A204.1 (cell line): Measurements from ENCODE around the gene SCARB1.

ENCODE experiments used
- FAIRE-seq: peaks from 2 replicates; lab custom pipeline; 2012; peaks lifted over from hg19 to GRCh38; lab: Jason Lieb, UNC

SCARB1 gene

GRCh38 chr12:124796303-124796960 lies 67.2 kb downstream of the SCARB1 start:
- FAIRE-seq: no peak

GRCh38 chr12:124795081-124795948 lies 68.3 kb downstream of the SCARB1 start:
- no peak for FAIRE-seq

DNA sequence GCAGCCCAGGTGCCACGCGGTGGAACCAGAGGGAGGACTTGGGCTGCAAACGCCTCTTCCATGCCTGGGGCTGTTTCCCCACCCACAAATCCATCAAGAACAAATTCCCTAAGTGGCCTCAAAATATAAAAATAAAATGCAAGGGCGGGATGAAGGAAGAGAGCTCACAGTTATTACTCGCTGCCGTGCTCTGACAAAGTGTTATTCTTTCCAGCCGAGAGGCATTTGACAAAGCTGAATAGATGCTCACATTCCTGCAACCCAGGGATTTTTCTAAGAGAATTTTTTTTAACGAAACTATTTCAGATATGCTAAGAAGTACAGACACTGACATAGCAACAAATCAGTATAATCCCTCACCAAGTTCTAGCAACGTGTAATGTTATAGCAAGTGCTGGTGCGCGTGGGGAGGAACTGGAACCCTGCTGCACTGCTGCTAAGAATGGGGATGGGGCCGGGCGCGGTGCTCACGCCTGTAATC lies 70.7 kb downstream of the SCARB1 start:
- no peak for FAIRE-seq

DNA sequence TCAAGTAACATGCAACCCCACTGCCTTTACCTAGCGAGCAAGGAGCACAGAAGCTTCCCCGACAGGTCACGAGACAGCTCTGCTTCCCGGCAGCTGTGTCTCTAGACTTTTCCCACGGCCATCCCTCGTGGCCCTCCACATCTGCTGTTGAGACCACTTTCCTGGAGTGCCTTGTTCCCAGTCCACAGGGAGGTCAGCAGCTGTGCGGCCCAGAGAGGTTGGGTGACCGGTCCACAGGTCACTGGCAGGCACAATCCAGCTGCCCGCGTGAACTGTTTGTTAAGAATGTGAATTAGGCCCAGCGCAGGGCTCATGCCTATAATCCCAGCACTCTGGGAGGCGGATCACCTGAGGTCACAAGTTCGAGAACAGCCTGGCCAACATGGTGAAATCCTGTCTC lies 71.5 kb downstream of the SCARB1 start:
- no peak for FAIRE-seq

DNA sequence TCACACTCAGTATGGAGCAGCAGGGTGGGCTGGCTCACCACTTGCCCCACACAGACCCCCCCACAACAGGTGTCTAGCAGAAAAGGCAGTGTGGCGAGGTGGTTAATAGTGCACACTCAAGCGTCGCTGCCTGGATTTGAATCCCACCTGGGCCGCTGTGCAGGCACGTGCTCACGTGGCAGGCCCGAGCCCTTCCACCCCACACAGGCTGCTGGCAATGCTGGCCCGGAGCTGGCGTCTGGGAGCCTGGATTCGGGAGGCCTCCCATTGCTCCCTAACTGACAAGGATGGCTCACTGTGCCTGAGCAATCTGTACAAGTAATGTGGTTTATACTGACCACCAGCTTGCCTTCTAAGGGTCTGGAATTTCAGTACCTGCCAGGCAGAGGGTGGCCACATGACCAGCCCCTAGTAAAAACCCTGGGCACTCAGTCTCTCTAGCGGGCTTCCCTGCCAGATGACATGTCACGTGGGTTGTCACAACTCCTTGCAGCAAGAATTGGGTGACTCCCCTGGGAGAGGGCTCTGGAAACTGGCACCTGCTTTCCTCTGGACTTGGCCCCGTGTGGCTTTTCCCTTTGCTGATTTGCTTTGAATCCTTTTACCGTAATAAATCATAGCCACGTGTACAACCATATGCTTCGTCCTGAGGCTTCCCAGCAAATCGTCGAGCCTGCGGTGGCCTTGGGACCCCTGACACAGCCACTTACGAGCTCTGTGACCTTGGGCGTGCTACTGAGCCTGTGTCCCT lies 72.8 kb downstream of the SCARB1 start:
- no peak for FAIRE-seq

- no peak for FAIRE-seq
Measured at GRCh38 chr12:124788936-124789555, 74.6 kb downstream of the SCARB1 start.

DNA sequence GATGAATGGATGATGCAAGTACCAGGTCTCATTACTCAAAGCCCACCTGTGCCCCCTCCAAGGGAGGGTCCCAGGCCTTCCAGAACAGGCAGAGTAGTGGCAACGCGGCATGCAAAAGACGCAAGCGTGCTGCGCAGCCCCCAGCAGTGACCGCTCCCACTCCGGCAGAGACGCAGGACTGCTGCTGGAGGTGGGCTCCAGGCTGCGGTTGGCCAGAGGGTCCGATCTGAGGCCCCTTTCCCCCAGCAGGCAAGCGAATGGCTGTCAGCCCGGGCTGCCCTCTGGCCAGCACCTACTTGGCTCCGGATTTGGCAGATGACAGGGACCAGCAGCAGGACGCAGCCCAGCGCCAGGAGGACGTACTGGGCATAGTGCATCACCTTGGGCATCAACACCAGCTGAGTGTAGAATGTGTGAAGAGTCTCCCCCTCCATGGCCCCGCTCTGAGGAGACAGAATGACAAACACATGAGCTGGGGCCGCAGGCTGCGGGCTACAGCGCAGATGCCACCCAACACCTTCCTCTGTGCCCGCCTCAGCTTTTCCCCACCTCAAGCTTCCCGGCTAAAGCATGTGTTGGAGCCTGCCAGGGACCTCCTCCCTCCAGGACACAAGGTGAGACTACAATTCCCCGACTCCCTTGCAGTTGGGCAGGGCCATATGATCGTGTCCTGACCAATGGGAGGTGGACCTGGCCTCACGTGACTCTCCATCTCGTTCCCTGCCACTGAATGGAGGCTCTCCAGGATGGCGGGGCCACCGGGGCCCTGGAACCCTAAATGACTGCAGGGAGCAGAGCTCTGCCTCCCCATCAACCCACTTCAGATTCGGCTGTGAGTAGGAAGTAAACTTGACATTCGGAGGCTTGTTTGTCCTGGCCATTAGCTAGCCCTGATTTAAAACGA lies 77.4 kb downstream of the SCARB1 start:
- FAIRE-seq: no peak

DNA sequence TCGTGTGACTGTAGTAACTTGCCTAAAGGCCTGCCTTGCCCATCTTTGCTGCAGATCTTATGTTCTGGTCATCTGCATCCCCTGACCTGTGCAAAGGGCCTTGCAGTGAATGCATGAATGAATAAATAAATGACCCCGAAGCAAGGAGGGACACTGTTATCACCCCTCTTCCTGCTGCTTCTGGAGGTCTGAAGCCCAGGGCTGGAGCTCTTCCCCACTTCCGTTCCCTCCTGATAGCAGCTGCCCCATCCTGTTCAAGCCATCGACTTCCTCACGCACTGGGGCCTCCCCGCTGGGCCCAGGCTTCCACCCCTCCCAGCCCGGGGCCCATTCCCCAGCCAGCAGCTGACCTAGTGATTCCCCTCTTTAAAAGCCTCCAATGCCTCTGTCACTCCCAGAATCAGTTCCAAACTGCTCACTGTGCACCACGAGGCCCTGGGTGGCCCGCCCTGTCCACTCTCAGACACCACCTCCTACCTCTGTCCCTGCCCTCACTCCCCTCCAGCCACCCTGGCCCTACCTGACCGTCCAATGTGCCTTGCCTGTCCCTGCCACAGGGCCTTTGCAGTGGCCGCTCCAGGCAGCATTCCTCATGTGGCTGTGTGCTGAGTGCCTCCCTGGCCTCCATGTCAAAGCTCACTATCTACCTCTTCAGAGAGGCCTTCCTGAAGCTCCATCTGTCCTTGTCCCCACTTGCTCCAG lies 78.6 kb downstream of the SCARB1 start:
- FAIRE-seq: no peak

- FAIRE-seq: no peak
Measured at GRCh38 chr12:124783087-124783486, 80.6 kb downstream of the SCARB1 start.

GRCh38 chr12:124782132-124782531 lies 81.5 kb downstream of the SCARB1 start:
- no peak for FAIRE-seq

GRCh38 chr12:124780752-124781685 lies 82.6 kb downstream of the SCARB1 start:
- FAIRE-seq: no peak

DNA sequence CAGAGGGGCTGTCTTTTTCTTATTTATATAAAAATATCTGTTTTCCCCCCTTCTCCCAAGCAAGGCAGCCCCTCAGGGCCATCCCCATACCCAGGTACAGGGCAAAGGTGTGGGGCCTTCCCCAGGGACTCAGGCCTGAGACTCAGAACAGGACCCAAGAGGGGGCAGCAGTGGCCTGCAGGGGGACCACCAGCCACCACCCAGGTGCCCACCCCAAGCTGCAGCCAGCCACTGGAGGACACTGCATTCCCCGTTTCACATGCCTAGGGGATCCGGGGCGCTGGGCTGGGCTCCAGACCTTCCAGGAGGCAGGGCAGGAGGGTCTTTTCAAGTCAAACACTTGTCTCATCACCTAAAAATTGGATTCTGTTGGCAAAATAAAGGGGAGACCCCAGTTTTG lies 83.3 kb downstream of the SCARB1 start:
- FAIRE-seq: no peak

DNA sequence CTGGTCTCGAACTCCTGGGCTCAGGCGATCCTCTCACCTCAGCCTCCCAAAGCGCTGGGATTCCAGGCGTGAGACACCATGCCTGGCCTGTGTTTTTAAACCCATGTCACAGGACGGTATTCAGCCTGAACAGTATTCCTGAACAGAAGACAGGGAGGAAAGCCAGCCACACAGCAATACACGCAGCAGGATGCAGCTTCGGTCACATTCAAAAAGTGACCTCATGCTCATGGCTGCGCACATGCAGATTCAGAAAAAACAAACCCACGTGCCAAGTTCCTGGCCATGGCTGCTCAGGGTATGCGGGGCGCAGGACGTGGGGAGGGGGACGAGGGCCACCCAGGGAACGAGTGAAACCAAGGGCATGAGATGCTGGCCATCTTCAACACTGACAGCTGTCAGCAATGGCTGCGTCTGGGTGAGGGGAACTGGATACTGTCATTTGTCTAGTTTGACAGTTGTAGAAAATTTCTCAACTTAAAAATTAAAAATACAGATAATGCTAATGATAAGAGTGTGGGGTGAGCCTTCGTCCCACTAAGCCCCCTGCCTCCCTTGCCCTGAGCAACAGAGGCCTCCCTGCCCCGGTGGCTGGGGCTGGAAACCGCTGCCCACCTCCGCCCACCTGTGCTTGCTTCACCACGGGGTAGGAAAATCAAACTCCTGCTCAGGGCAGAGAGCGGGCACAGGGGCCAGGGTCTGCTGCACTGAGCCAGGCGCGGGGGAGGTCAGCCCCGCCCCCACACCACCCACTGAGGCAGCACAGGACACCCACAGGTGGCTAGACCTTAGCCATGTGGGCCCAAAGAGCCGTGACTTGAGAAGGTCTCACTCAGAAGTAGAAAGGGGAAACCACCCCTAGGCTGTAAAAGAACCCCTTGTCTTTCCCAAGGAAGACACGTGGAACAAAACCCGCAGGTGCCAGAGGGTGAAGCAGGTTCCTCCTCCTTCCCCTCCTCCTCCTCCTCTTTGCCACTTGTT lies 84.2 kb downstream of the SCARB1 start:
- FAIRE-seq: no peak

DNA sequence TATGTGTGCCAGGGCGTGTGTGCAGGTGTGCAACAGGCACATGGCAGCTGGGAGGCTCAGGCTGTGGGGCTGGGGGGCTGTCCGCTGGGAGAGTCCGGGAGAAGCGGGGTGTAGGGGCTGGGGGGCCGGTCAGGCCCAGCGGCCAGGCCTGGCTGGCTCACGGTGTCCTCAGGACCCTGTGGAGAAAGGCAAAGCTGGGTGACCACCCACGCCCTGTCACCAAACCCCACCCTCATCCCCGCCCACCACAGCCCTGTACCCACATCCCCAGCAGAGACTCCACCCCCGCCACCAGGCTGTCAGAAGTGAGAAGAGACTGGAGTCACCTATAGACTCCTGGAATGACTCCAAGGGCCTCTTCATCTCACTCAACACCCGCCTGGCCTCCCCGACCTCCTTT lies 85.3 kb downstream of the SCARB1 start:
- no peak for FAIRE-seq

DNA sequence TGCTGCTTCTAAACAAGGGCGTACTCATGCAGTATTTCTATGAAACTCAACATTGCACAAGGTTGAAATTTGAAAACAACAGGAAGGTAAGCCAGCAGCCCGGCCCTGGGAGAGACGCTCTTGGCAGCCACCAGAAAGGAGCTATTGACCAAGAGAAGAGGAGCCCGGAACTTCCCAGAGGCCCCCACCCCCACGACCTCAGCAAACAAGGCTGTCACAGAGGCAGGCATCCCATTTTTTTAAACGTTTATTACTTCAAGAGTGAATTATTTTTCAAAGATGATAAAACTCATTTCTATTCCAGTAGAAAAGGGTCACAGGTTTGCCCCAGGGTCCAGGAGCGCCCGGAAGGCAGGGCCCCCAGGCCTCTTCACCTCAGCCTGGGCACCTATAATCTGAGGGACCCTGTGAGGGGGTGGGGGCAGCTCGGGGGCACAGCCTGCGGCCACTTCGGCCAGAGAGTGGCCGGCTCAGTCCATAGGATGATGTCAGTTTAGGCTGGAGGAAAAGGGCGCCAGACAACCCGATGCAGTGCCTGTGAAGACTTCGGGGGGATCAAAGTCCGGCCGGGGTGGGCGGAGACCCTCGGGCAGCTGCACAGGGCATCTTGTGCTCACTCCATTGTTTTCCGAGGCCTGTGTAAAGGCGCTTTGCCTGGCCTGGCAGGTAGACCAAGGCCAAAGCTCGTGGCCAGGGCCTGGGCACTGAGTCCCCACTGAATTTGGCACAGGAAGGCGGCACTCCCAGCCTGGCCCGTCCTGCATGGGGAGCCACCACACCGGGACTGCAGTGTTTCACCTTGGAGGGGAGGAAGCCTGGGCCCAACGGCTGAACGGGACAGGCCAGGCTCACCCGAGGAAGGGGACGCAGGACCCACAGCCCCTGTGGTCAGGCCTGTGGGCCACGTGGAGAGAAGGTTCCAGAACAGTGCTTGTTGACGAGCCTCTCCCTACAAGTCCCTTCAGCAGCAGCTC lies 86.0 kb downstream of the SCARB1 start:
- no peak for FAIRE-seq

- FAIRE-seq: no peak
Measured at GRCh38 chr12:124776125-124776513, 87.5 kb downstream of the SCARB1 start.
